ENCODE data around the gene VMO1. TPM values are rescaled to one million over a fixed set of nuclear protein-coding genes. Genes with fewer than 3 reads are reported as not detected.

The VMO1 gene
- total and polyA plus RNA-seq, 9 of the 15 experiments (the other 6 are each of a cell fraction or from before 2014, with no cell fraction given), result 0.31 TPM; not detected in 8

- TF ChIP-seq, protein P1, sequence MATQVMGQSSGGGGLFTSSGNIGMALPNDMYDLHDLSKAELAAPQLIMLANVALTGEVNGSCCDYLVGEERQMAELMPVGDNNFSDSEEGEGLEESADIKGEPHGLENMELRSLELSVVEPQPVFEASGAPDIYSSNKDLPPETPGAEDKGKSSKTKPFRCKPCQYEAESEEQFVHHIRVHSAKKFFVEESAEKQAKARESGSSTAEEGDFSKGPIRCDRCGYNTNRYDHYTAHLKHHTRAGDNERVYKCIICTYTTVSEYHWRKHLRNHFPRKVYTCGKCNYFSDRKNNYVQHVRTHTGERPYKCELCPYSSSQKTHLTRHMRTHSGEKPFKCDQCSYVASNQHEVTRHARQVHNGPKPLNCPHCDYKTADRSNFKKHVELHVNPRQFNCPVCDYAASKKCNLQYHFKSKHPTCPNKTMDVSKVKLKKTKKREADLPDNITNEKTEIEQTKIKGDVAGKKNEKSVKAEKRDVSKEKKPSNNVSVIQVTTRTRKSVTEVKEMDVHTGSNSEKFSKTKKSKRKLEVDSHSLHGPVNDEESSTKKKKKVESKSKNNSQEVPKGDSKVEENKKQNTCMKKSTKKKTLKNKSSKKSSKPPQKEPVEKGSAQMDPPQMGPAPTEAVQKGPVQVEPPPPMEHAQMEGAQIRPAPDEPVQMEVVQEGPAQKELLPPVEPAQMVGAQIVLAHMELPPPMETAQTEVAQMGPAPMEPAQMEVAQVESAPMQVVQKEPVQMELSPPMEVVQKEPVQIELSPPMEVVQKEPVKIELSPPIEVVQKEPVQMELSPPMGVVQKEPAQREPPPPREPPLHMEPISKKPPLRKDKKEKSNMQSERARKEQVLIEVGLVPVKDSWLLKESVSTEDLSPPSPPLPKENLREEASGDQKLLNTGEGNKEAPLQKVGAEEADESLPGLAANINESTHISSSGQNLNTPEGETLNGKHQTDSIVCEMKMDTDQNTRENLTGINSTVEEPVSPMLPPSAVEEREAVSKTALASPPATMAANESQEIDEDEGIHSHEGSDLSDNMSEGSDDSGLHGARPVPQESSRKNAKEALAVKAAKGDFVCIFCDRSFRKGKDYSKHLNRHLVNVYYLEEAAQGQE (IDR thresholded peaks at IDR 0.05; ENCODE audit: borderline replicate concordance), result peak; percentile 73
- TF ChIP-seq, protein P1 (CRISPR knock-in tag; IDR thresholded peaks at IDR 0.05; ENCODE audit: low read depth), result no peak
- TF ChIP-seq TAF7 (tag; IDR thresholded peaks at IDR 0.05) (no peak), ETV5 (CRISPR knock-in tag; IDR thresholded peaks at IDR 0.05; ENCODE audit: low read depth) (no peak), USF2 (CRISPR knock-in tag; IDR thresholded peaks at IDR 0.05) (peak; percentile 78), NRF1 (conservative IDR thresholded peaks at IDR 0.05 in 1 of 2, IDR thresholded peaks at IDR 0.05 in 1 of 2) (peak; percentile 89 to 91), ZNF592 (IDR thresholded peaks at IDR 0.05) (no peak), RAD51 (IDR thresholded peaks at IDR 0.05; ENCODE audit: borderline replicate concordance, low read depth) (peak; percentile 51; the same call in 1 of the 2 replicates), ZNF695 (CRISPR knock-in tag; IDR thresholded peaks at IDR 0.05) (no peak), TEAD2 (tag; IDR thresholded peaks at IDR 0.05) (no peak), EP400 (IDR thresholded peaks at IDR 0.05) (peak; percentile 17; the same call in 1 of the 2 replicates)
- TF ChIP-seq, protein P2, sequence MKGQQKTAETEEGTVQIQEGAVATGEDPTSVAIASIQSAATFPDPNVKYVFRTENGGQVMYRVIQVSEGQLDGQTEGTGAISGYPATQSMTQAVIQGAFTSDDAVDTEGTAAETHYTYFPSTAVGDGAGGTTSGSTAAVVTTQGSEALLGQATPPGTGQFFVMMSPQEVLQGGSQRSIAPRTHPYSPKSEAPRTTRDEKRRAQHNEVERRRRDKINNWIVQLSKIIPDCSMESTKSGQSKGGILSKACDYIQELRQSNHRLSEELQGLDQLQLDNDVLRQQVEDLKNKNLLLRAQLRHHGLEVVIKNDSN (CRISPR knock-in tag; IDR thresholded peaks at IDR 0.05), result peak; percentile 85
- TF ChIP-seq, protein P3, sequence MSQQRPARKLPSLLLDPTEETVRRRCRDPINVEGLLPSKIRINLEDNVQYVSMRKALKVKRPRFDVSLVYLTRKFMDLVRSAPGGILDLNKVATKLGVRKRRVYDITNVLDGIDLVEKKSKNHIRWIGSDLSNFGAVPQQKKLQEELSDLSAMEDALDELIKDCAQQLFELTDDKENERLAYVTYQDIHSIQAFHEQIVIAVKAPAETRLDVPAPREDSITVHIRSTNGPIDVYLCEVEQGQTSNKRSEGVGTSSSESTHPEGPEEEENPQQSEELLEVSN (IDR thresholded peaks at IDR 0.05; ENCODE audit: borderline replicate concordance in 1 of 2, extremely low read depth in 1 of 2, insufficient read depth in 1 of 2, insufficient read length in 1 of 2, low read depth in 1 of 2, low read length in 1 of 2, poor library complexity in 1 of 2, severe bottlenecking in 1 of 2), result peak; percentile 79 to 81
Measured at GRCh38 chr17:4782652-4783051, 3.5 kb downstream of the VMO1 start (continued).
